Ovary (tissue), 10 donors: ENCODE measurements around the gene CEBPZ. TPM values are rescaled to one million over a fixed set of nuclear protein-coding genes. Genes with fewer than 3 reads are reported as not detected.

Source experiments
- DNase-seq, 5 donors: peaks; one replicate each; pipeline ENCODE4 v3.0.0-alpha.2; 2019 to 2020
- H3K27ac ChIP-seq, 2 donors: fragments of 200-600 bp; one replicate each; pipeline versions ENCODE4 v1.5.1 to v1.8.0; 2019 to 2022
- H3K27me3 ChIP-seq: fragments of 200-600 bp; one replicate; pipeline ENCODE4 v1.8.0; 2022
- H3K36me3 ChIP-seq: fragments of 200-600 bp; sonication (generic); one replicate; pipeline ENCODE4 v1.5.1; 2019
- H3K4me1 ChIP-seq: one replicate; pipeline ENCODE4 v1.8.1; 2013; ENCODE audit warnings: mild to moderate bottlenecking, moderate library complexity; ENCODE audit not compliant: insufficient read depth
- H3K4me3 ChIP-seq: fragments of 200-600 bp; sonication (generic); one replicate; pipeline ENCODE4 v1.5.1; 2017
- H3K9me3 ChIP-seq, 2 donors: fragments of 200-600 bp in 1 of 2; sonication (generic) in 1 of 2; one replicate each; pipeline versions ENCODE4 v1.5.1 to v1.8.1; 2013 to 2019; ENCODE audit warnings: mild to moderate bottlenecking in 1 of 2, moderate library complexity in 1 of 2
- CTCF ChIP-seq, 3 donors: fragments of 450-650 bp in 2 of 3; fragments of 200-600 bp in 1 of 3; IDR thresholded peaks; one replicate each; pipeline versions ENCODE4 v1.5.1 to v1.8.0; 2016 to 2022; ENCODE audit warnings: antibody characterized with exemption in 3 of 3, mild to moderate bottlenecking in 1 of 3
- EP300 ChIP-seq: sonication (generic); formaldehyde crosslinking; IDR thresholded peaks from one replicate; pipeline ENCODE4 v1.6.1; 2017; ENCODE audit warnings: antibody characterized with exemption
- POLR2A ChIP-seq: fragments of 450-650 bp; IDR thresholded peaks from one replicate; pipeline ENCODE4 v1.6.1; 2017; ENCODE audit warnings: antibody characterized with exemption, mild to moderate bottlenecking, moderate library complexity
- WGBS, 3 donors: extraction: QIAGEN DNeasy Blood & Tissue Kit in 1 of 3; methylation state at CpG; one replicate each; pipeline versions ENCODE4 v1.1.5 to v1.1.7; 2013 to 2017; 5-methylcytosine and 5-hydroxymethylcytosine counted together
- intact Hi-C, 4 donors: fragments of 100-400 bp; cut with DNase I; formaldehyde crosslinking; loops; one replicate each; pipeline versions ENCODE4 v1.11.0 to v1.15.1; 2022 to 2023
- long read RNA-seq, 3 donors: library from polyadenylated mRNA in 2 of 3; unstranded in 2 of 3; transcript quantifications; one replicate each; pipeline ENCODE4 v2.0.0 and lab custom pipeline, GENCODE V29; 2021 to 2026
- polyA plus RNA-seq, 2 donors: library from polyadenylated mRNA; stranded (reverse); fragments of 200-250 nt in 1 of 2; fragments of 350-450 nt in 1 of 2; fragmentation: Illumina TruSeq in 1 of 2; extraction: RNeasy Lipid Tissue Mini Kit (QIAGEN cat#74804) in 1 of 2; gene quantifications; one replicate each; pipeline ENCODE4 v1.2.3, GENCODE V29; 2013 to 2014
- total RNA-seq, 7 donors: library from RNA; depleted of rRNA in 2 of 7; stranded (reverse); fragments of >200 nt in 2 of 7; fragmentation: NEBNext Ultra II Directional in 3 of 7; extraction: Animal tissue kit (Norgen Biotek cat#: 25700) in 3 of 7; gene quantifications; one replicate each; pipeline versions ENCODE4 v1.1.0 to v1.2.4, GENCODE V29; 2016 to 2023
- donor health status: DM: no; HTN: no; CAD: no; lungs with moderate emphysema.
- donor health status: DM: no; HTN: no; CAD: no.
- donor health status: Bipolar disorder and iron deficiency.
- donor health status: DM: yes; HTN: yes; CAD: no.
- donor health status: DM: no; HTN: no; CAD: no.
- donor health status: DM: yes; HTN: yes; CAD: no.

Gene CEBPZ
- total RNA-seq: 10 to 100 TPM; 27.0 to 56.5 (median 49.3) TPM
- 10 to 100 TPM; 24.0 to 41.8 TPM for polyA plus RNA-seq
- long read RNA-seq, donor 1, transcript CEBPZ-201 (16 exons, 3,463 nt): major isoform, 33 of 157 reads
- long read RNA-seq, donor 1, partial matches to known transcripts: 115 of 157 reads
- long read RNA-seq, donor 1, other reads (novel, unspliced or antisense): 9 of 157 reads
- long read RNA-seq, donor 2, transcript CEBPZ-201 (16 exons, 3,463 nt): minor isoform, 8 of 46 reads
- long read RNA-seq, donor 2, transcript CEBPZ-203 (5 exons, 611 nt): major isoform, 21 of 46 reads
- long read RNA-seq, donor 2, partial matches to known transcripts: 17 of 46 reads
- long read RNA-seq, donor 2, other reads (novel, unspliced or antisense): 0 of 46 reads
- long read RNA-seq, donor 3, transcript CEBPZ-201 (16 exons, 3,463 nt): major isoform, 96 of 120 reads
- long read RNA-seq, donor 3, partial matches to known transcripts: 0 of 120 reads
- long read RNA-seq, donor 3, other reads (novel, unspliced or antisense): 24 of 120 reads

- peak; percentile 88 to 91 (median 90) for DNase-seq
- 0 to 1% (median 0%) methylated on average over 71 to 73 of the region's 73 CpGs for WGBS, 3 donors
- Histone ChIP-seq H3K9me3 (no peaks in the 10 kb centered on the region), H3K27ac (peak within 1 kb of the TSS; percentile 18 to 74), H3K4me1 (peaks cover 17% of the 10 kb centered on the region), H3K27me3 (no peaks in the 10 kb centered on the region), H3K4me3 (peak within 1 kb of the TSS; percentile 87), H3K36me3 (no peaks in the 10 kb centered on the region)
- TF ChIP-seq CTCF (IDR thresholded peaks at IDR 0.05) (peak in 1 of 3 donors; percentile 20), POLR2A (peak; percentile 85), EP300 (peak; percentile 57)
- intact Hi-C loops: no loop called here
Measured at GRCh38 chr2:37231241-37232130, at the start of gene CEBPZ, which contains the start of gene NDUFAF7. TSS of gene CEBPZ (minus strand) at chr2:37231596. CDS start at chr2:37231567, 29 bp downstream. TSS of gene NDUFAF7 (plus strand) at chr2:37231658. CDS start at chr2:37231706, 48 bp downstream.

- Histone ChIP-seq H3K9me3 (no peaks in the 10 kb centered on the region), H3K27me3 (no peaks in the 10 kb centered on the region), H3K4me1 (no peaks in the 10 kb centered on the region), H3K4me3 (no peak overlapping the region), H3K27ac (no peak overlapping the region), H3K36me3 (no peaks in the 10 kb centered on the region)
- DNase-seq: no peak
- intact Hi-C loops: no loop called here
- 71 to 76% (median 73%) methylated on average over 2 of the region's 2 CpGs for WGBS, 3 donors
- no peak for TF ChIP-seq CTCF (IDR thresholded peaks at IDR 0.05)
- TF ChIP-seq POLR2A: no peak
- no peak for TF ChIP-seq EP300
Measured at GRCh38 chr2:37276291-37276690, 44.9 kb upstream of the CEBPZ start.

GRCh38 chr2:37274359-37274965 is 43.1 kb upstream of the CEBPZ start:
- H3K4me3 ChIP-seq: no peak overlapping the region
- TF ChIP-seq CTCF (IDR thresholded peaks at IDR 0.05) (no peak), EP300 (no peak), POLR2A (no peak)
- H3K27me3 ChIP-seq: no peaks in the 10 kb centered on the region
- no peaks in the 10 kb centered on the region for H3K36me3 ChIP-seq
- H3K9me3 ChIP-seq: no peaks in the 10 kb centered on the region
- no peaks in the 10 kb centered on the region for H3K4me1 ChIP-seq
- WGBS, 3 donors: 58 to 67% (median 64%) methylated on average over 6 of the region's 6 CpGs
- DNase-seq: no peak
- intact Hi-C loops: no loop called here
- H3K27ac ChIP-seq: no peak overlapping the region
